Mammary epithelial cell (primary cell): ENCODE data around the gene FNBP1.

ENCODE experiments used
- CTCF ChIP-seq, 2 donors: IDR thresholded peaks in 1 of 2; conservative IDR thresholded peaks in 1 of 2; 2 replicates each; pipeline ENCODE4 v1.5.1; 2011 to 2012; ENCODE audit warnings: inconsistent platforms in 2 of 2, low read length in 2 of 2, mild to moderate bottlenecking in 2 of 2, control low read depth in 1 of 2, low read depth in 1 of 2; ENCODE audit not compliant: insufficient read depth in 1 of 2; ENCODE audit errors: extremely low read depth in 1 of 2
- EZH2 ChIP-seq: IDR thresholded peaks from 2 replicates; pipeline ENCODE4 v1.6.1; 2012; ENCODE audit warnings: low read length, inconsistent platforms, borderline replicate concordance

- TF ChIP-seq CTCF (conservative IDR thresholded peaks at IDR 0.05 in 1 of 2, IDR thresholded peaks at IDR 0.05 in 1 of 2; ENCODE audit: extremely low read depth in 1 of 2, insufficient read depth in 1 of 2, low read depth in 1 of 2, low read length in 2 of 2) (no peak), EZH2 (no peak)
Measured at GRCh38 chr9:129888293-129889121, 154.5 kb downstream of the FNBP1 start.
